Progenitor cell of endocrine pancreas (in vitro differentiated cells): ENCODE results near the gene CDH4. TPM values are rescaled to one million over a fixed set of nuclear protein-coding genes. Genes with fewer than 3 reads are reported as not detected.

Experiments
- DNase-seq: peaks from one replicate; pipeline ENCODE4 v3.0.0; 2021; ENCODE audit warnings: low spot score; ENCODE audit not compliant: unreplicated experiment
- H3K27ac Mint-ChIP-seq: 2 replicates; pipeline ENCODE4 v1.8.0; 2021; ENCODE audit warnings: mild to moderate bottlenecking, moderate library complexity, mixed read lengths
- H3K27me3 Mint-ChIP-seq: 2 replicates; pipeline ENCODE4 v1.8.0; 2021; ENCODE audit warnings: mixed read lengths
- H3K36me3 Mint-ChIP-seq: 2 replicates; pipeline ENCODE4 v1.8.0; 2022; ENCODE audit warnings: mixed read lengths; ENCODE audit not compliant: insufficient read depth
- H3K4me1 Mint-ChIP-seq: 2 replicates; pipeline ENCODE4 v1.8.0; 2021; ENCODE audit warnings: low read depth, mixed read lengths
- H3K4me3 Mint-ChIP-seq: 2 replicates; pipeline ENCODE4 v1.8.0; 2021; ENCODE audit warnings: low read depth, mild to moderate bottlenecking, moderate library complexity, mixed read lengths
- H3K9me3 Mint-ChIP-seq: 2 replicates; pipeline ENCODE4 v1.8.0; 2021; ENCODE audit warnings: low read depth, mixed read lengths
- CTCF ChIP-seq: fragments of 200-600 bp; sonication (generic); IDR thresholded peaks from one replicate; pipeline ENCODE4 v1.5.0; 2021; ENCODE audit warnings: antibody characterized with exemption, mild to moderate bottlenecking; ENCODE audit not compliant: unreplicated experiment
- total RNA-seq: library from RNA; stranded (reverse); gene quantifications from 2 replicates; pipeline ENCODE4 v1.2.1, GENCODE V29; 2021

CDH4 gene
- total RNA-seq, 1 donor from 2014 or later = 0.43 TPM

GRCh38 chr20:61877776-61878477 lies 625.9 kb downstream of the CDH4 start:
- no peak for TF ChIP-seq CTCF
- H3K27me3 Mint-ChIP-seq = peaks cover 5% of the 10 kb centered on the region
- H3K36me3 Mint-ChIP-seq = no peaks in the 10 kb centered on the region
- no peak overlapping the region for H3K27ac Mint-ChIP-seq
- no peaks in the 10 kb centered on the region for H3K4me1 Mint-ChIP-seq
- H3K4me3 Mint-ChIP-seq = no peak overlapping the region
- H3K9me3 Mint-ChIP-seq = no peaks in the 10 kb centered on the region
- no peak for DNase-seq

- Mint-ChIP-seq H3K36me3 (no peaks in the 10 kb centered on the region), H3K4me3 (no peak overlapping the region), H3K27ac (no peak overlapping the region), H3K4me1 (no peaks in the 10 kb centered on the region), H3K9me3 (no peaks in the 10 kb centered on the region), H3K27me3 (peaks cover 11% of the 10 kb centered on the region)
- no peak for DNase-seq
- no peak for TF ChIP-seq CTCF
Observed at GRCh38 chr20:61878478-61879302, 626.6 kb downstream of the CDH4 start.

GRCh38 chr20:61879303-61879620 lies 627.2 kb downstream of the CDH4 start:
- TF ChIP-seq CTCF = no peak
- Mint-ChIP-seq H3K36me3 (no peaks in the 10 kb centered on the region), H3K4me1 (no peaks in the 10 kb centered on the region), H3K9me3 (no peaks in the 10 kb centered on the region), H3K4me3 (no peak overlapping the region), H3K27me3 (peaks cover 13% of the 10 kb centered on the region), H3K27ac (no peak overlapping the region)
- DNase-seq = no peak

- H3K36me3 Mint-ChIP-seq = no peaks in the 10 kb centered on the region
- no peaks in the 10 kb centered on the region for H3K9me3 Mint-ChIP-seq
- no peak for DNase-seq
- TF ChIP-seq CTCF = no peak
- no peaks in the 10 kb centered on the region for H3K4me1 Mint-ChIP-seq
- H3K27me3 Mint-ChIP-seq = peaks cover 13% of the 10 kb centered on the region
- H3K4me3 Mint-ChIP-seq = no peak overlapping the region
- no peak overlapping the region for H3K27ac Mint-ChIP-seq
Observed at GRCh38 chr20:61879694-61880093, 627.6 kb downstream of the CDH4 start.

GRCh38 chr20:61880706-61881105 lies 628.6 kb downstream of the CDH4 start:
- TF ChIP-seq CTCF = no peak
- Mint-ChIP-seq H3K27ac (no peak overlapping the region), H3K4me1 (no peaks in the 10 kb centered on the region), H3K9me3 (no peaks in the 10 kb centered on the region), H3K4me3 (no peak overlapping the region), H3K36me3 (no peaks in the 10 kb centered on the region), H3K27me3 (peaks cover 17% of the 10 kb centered on the region)
- DNase-seq = no peak
